Lung microvascular endothelial cell (primary cell): Measurements from ENCODE around the gene ARFIP1. TPM values are rescaled to one million over a fixed set of nuclear protein-coding genes. Genes with fewer than 3 reads are reported as not detected.
"Not testable (repeated sequence)": the region's sequence is repeated elsewhere in the genome, so short reads cannot be mapped to it uniquely, and the experiment has no call there.

Experiments used
- DNase-seq, 2 donors: peaks; one replicate each; pipeline versions ENCODE4 v3.0.0 to v3.0.0-alpha.2; 2010; ENCODE audit warnings: low read depth in 2 of 2
- total RNA-seq: library from RNA; depleted of rRNA; stranded (reverse); fragments of >200 nt; gene quantifications from 2 replicates; pipeline ENCODE4 v1.2.1, GENCODE V29; 2014

The ARFIP1 gene
- total RNA-seq, 1 donor from 2014 or later: 22.0 TPM

DNA sequence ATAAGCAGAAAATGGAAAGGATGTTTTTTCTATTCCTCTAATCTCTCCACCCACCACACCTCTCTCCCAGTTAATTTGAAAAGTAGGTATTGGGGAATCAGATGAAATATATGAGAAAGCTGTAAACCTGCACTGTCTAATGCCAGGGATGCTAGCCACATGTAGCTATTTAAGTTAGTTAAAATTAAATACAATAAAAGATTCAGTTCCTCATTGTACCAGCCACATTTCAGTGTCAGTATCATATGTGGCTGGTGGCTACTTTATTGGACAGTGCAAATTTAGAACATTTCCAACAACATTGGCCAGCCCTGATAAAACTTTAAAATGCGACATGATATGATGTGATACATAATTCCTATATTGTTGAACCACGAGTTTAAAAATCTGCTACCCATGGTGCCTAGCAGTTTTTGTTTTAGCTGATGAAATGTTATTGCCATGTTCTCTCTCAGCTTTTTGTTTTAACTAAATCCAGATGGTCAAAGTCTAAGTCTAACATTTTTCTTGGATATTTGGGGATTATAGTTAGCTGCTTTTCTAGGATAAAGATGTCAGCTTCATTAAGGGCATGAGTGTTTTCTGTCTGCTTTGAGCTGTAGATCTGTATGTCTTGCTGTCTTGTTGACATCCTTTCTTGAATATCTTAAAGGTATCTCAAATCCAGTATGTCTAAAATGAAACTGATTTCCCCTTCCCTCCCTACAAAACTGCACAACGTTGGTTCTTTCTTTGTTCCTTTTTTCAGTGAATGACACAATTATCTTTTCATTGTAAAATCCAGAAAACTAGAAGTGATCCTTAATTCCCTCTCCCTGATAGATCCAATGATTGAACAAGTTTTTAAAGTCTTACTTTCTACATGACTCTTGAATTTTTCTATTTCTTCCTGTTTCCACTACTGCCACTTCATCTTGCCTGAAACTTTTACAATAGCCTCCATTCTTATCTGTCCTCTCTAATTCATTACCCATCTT is 6.2 kb downstream of the ARFIP1 start:
- no peak for DNase-seq

- no peak for DNase-seq
These were observed 6.9 kb downstream of the ARFIP1 start for GRCh38 chr4:152786627-152787026.

DNA sequence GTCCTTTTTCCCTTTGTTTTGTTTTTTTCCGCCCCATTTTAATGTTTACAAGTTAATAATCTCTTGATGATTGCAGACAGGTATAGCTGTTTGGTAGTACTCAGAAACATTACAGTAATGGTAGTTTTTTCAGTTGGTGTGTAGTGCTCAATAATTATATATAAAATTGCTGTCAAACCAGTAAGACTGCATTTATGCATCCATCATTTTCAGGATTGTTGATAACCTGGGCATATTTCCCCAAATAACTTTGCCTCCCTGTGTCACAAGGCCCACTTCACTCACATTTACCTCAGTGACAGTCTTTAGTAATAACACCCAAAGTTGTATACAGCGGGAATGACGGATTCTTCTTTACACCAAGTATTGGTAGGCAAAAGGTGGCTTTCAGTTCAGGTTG is 16.1 kb downstream of the ARFIP1 start:
- no peak for DNase-seq

- no peak for DNase-seq
These were observed 23.8 kb downstream of the ARFIP1 start for GRCh38 chr4:152803541-152803940.

DNA sequence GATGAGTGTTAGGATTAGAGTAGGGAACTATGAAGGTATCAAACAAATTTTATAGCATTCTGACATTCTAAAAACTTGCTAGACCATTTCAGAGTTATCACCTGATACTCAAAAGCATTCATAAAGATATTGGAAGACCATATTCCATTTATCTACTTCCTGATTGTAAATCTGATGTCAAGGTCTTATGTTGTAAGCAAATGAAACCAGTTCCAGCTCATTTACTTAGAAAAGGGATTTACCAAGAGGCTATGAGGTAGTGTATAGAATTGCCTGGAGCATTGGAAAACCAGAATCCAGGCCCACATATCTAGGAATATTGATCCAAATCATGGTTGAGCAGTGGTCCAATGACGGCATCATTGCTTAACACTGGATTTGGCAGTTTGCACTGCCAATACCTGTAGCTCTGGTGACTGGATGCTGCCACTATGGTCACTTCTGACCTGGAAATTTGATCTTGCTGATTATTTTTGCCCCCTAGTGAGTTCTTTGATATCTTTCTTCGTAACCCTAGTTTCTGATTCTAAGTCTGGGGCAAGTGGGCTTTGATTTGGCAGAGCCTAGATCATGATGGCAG is 25.4 kb downstream of the ARFIP1 start:
- no peak for DNase-seq

- DNase-seq: no peak
These were observed 26.1 kb downstream of the ARFIP1 start for GRCh38 chr4:152805818-152806217.

DNA sequence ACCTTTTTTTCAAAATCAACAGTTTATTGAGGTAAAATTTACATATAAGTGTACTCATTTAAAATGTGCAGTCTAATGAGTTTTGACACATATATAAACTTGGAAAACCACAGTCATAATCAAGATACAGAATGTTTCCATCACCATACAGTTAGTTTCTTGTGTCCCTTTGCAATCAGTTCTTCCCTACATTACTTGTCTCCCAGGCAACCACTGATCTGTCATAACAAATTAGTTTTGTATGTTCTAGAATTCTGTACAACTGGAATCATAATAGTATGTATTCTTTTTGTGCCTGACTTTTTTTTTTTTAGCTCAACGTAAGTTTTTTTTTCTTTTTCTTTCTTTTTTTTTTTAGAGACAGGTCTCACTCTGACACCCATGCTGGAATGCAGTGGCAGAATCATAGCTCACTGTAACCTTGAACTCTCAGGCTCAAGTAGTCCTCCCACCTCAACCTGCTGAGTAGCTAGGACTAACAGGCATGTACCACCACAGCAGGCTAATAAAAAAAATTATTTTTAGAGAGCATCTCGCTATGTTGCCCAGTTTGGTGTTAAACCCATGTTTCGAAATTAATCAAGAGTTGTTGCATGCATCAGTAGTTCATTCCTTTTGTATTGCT is 26.9 kb downstream of the ARFIP1 start:
- DNase-seq: no peak

- DNase-seq: peak in 1 of 2 donors; percentile 6
These were observed 27.6 kb downstream of the ARFIP1 start for GRCh38 chr4:152807294-152807829.

GRCh38 chr4:152808670-152809069 is 28.9 kb downstream of the ARFIP1 start:
- DNase-seq: no peak

DNA sequence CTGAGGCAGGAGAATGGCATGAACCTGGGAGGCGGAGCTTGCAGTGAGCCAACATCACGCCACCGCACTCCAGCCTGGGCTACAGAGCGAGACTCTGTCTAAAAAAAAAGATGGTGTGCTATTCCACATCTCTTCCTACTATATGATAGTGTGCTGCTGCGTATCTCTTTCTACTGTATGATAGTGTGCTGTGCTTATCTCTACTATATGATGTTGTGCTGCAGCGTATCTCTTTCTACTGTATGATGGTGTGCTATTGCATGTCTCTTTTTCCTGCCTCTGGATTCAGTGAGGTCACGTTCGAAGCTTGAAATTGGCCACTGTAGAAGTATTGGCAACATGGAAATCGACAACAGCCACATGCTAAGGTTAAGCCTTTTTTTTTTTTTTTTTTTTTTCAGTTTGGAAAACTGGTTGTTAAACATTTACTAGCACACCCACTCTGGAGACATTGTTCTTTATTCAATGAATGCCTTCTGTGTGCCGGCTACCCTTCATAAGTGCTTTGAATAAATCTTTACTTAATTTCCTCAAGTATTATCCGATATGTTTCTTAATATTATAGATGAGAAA is 31.0 kb downstream of the ARFIP1 start:
- no peak for DNase-seq

DNA sequence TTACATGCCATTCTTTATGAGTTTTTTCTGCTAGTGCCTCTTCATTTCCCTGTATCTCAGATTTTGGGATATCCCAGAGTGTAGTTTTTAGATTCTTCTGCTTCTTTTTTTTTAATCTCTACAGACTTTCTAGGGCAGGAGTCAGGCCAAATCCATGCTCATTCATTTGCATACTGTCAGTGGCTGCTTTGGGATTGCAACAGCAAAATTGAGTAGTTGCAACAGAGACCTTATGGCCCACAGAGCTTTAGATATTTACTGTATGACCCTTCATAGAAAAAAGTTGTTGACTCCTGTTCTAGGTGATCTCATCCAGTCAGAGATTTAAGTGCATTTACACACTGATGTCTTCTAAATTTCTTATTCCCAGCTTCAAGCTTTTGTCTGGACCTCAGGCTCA is 35.3 kb downstream of the ARFIP1 start:
- DNase-seq: no peak

GRCh38 chr4:152817331-152817730 is 37.6 kb downstream of the ARFIP1 start:
- DNase-seq: peak in 1 of 2 donors; percentile 75

DNA sequence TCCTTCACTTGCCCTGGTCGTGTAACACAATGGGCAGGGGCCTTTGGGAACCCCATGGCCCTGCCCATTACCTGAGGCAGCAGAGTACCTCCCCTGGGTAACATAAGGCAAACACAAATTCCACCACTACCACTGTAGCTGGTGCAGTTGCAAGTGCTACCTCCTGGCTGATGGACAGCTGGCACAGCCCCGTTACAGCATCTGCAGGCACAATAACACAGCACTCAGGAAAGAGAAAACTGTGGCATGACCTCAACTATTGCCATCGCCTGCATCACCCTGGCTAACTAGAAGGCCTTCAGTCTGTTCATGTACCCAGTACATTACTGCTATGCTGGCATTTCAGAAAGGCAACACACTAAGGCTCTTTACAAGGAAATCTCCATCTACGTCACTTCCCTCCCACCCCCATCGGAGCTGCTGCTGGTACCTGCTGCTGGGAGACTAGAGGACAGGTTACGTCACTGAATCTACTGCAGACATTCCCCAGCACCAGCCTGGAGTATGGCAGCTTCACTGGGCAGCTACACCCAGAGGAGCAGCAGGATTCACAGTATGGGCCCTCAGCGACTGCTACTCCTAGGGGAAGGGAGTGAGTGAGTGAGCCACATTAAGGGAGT is 39.4 kb downstream of the ARFIP1 start:
- no peak for DNase-seq

GRCh38 chr4:152820073-152820472 is 40.3 kb downstream of the ARFIP1 start:
- no peak for DNase-seq

GRCh38 chr4:152822323-152822722 is 42.6 kb downstream of the ARFIP1 start:
- DNase-seq: no peak

DNA sequence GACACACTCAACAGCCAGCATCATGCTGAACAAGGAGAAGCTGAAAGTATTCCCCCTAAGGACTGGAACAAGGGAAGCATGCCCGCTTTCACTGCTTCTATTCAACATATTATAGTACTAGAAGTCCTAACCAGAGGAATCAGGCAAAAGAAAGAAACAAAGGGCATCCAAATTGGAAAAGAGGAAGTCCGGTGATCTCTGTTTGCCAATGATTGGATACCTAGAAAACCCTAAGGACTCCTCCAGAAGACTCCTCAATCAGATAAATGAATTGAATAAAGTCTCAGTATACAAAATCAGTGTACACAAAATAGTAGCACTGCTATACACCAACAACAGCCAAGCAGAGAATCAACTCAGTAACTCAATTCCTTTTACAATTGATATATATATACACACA is 44.8 kb downstream of the ARFIP1 start:
- DNase-seq: no peak

DNA sequence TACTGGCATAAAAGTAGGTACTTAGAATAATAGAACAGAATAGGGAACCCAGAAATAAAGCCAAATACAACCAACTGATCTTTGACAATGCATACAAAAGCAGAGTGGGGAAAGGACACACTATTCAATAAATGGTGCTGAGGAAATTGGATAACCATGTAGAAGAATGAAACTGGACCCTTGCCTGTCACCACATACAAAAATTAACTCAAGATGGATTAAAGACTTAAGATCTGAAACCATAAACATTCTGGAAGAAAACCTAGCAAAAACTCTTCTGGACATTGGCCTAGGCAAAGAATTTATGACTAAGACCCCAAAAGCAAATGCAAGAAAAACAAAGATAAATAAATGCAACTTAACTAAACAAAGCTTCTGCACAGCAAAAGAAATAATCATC is 45.6 kb downstream of the ARFIP1 start:
- DNase-seq: no peak

DNA sequence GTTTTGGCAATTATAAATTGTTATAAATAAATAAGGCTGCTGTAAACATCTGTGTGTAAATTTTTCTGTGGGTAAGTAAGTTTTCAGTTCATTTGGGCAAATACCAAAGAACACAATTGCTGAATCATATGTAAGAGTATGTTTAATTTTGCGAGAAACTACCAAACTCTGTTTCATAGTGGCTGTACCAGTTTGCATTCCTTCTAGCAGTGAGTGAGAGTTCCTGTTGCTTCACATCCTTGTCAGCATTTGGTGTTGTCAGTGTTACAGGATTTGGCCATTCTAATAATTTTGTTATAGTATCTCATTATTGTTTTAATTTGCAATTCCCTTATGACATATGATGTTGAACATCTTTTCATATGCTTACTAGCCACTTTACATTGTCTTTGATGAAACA is 48.4 kb downstream of the ARFIP1 start:
- DNase-seq: no peak

DNA sequence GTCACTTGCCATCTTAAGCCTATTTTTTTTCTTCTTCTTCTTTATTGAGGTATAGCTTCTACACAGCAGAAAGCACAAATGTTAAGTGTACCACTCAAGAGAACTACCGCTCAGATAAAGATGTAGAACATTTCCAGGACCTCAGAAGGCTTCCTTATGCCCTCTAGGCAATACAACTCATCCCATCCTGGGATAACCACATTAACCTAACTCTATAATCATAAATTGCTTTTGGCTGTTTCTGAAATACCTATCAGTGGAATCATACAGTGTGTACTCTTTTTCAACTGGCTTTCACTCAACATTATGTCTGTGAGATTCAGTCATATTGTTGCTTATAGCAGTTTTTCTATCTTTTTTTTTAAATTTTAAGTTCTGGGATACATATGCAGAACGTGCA is 51.7 kb downstream of the ARFIP1 start:
- no peak for DNase-seq

DNA sequence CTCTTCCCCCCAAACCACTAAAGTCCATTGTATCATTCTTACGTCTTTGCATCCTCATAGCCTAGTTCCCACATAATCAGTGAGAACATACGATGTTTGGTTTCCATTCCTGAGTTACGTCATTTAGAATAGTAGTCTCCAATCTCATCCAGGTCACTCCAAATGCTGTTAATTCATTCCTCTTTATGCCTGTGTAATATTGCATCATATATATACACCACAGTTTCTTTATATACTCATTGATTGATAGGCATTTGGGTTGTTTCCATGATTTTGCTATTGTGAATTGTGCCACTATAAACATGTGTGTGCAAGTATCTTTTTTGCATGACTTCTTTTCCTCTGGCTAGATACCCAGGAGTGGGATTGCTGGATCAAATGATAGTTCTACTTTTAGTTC is 57.2 kb downstream of the ARFIP1 start:
- no peak for DNase-seq

- not testable (repeated sequence) for DNase-seq
These were observed 60.0 kb downstream of the ARFIP1 start for GRCh38 chr4:152839729-152840128.
